Muscle of leg (tissue), 11 donors: ENCODE data around the gene KCNQ1. TPM values are rescaled to one million over a fixed set of nuclear protein-coding genes. Genes with fewer than 3 reads are reported as not detected.

ENCODE experiments used
- DNase-seq: peaks from one replicate; pipeline ENCODE4 v3.0.0; 2013
- H3K27ac ChIP-seq: one replicate; pipeline ENCODE4 v1.5.1; 2013; ENCODE audit warnings: mild to moderate bottlenecking, low read length, control low read depth
- H3K27me3 ChIP-seq: one replicate; pipeline ENCODE4 v1.6.1; 2013; ENCODE audit warnings: low read length; ENCODE audit not compliant: control insufficient read depth, insufficient read depth
- H3K36me3 ChIP-seq: one replicate; pipeline ENCODE4 v1.6.1; 2013; ENCODE audit warnings: low read length; ENCODE audit not compliant: control insufficient read depth, insufficient read depth
- H3K4me1 ChIP-seq: one replicate; pipeline ENCODE4 v1.6.1; 2013; ENCODE audit warnings: low read length; ENCODE audit not compliant: control insufficient read depth, insufficient read depth
- H3K4me3 ChIP-seq: one replicate; pipeline ENCODE4 v1.5.1; 2013; ENCODE audit warnings: low read length, control low read depth
- H3K9me3 ChIP-seq: replicated peaks from 2 replicates; pipeline ENCODE4 v1.6.1; 2013; ENCODE audit warnings: low read depth, low read length; ENCODE audit not compliant: control insufficient read depth
- WGBS: methylation state at CpG from one replicate; pipeline ENCODE4 v1.1.5; 2013; ENCODE audit warnings: missing lambda C conversion rate; ENCODE audit not compliant: insufficient coverage; 5-methylcytosine and 5-hydroxymethylcytosine counted together
- polyA plus RNA-seq, 8 donors: library from polyadenylated mRNA; unstranded; fragments of 120-200 nt; gene quantifications; one replicate each; pipeline versions ENCODE4 v1.2.1 to v1.2.3, GENCODE V29; 2013; ENCODE audit warnings: inconsistent platforms in 1 of 8, low replicate concordance in 1 of 8; ENCODE audit not compliant: insufficient read length in 8 of 8, insufficient read depth in 1 of 8
- total RNA-seq: library from RNA; stranded (reverse); fragments of 120-200 nt; gene quantifications from one replicate; pipeline ENCODE4 v1.2.4, GENCODE V29; 2013

Gene KCNQ1
- total and polyA plus RNA-seq, 9 donors = 0.84 to 4.1 (median 2.6) TPM

GRCh38 chr11:2732940-2733628, 288.3 kb downstream of the KCNQ1 start:
- H3K27me3 ChIP-seq = peaks cover 3% of the 10 kb centered on the region
- peaks cover 62% of the 10 kb centered on the region for H3K4me1 ChIP-seq
- no peak overlapping the region for H3K27ac ChIP-seq
- 77% methylated on average over 11 of the region's 12 CpGs for WGBS
- no peaks in the 10 kb centered on the region for H3K9me3 ChIP-seq
- no peaks in the 10 kb centered on the region for H3K36me3 ChIP-seq
- H3K4me3 ChIP-seq = no peak overlapping the region
- DNase-seq = no peak

- whole genome bisulfite sequencing = 68% methylated on average over 31 of the region's 32 CpGs
- Histone ChIP-seq H3K9me3 (no peaks in the 10 kb centered on the region), H3K27ac (no peak overlapping the region), H3K4me3 (no peak overlapping the region), H3K36me3 (no peaks in the 10 kb centered on the region), H3K4me1 (peaks cover 59% of the 10 kb centered on the region), H3K27me3 (peaks cover 3% of the 10 kb centered on the region)
- no peak for DNase-seq
These were observed 289.6 kb downstream of the KCNQ1 start for GRCh38 chr11:2734181-2735052.

- Histone ChIP-seq H3K27me3 (peaks cover 3% of the 10 kb centered on the region), H3K9me3 (no peaks in the 10 kb centered on the region), H3K36me3 (no peaks in the 10 kb centered on the region), H3K4me1 (peaks cover 59% of the 10 kb centered on the region), H3K4me3 (no peak overlapping the region), H3K27ac (no peak overlapping the region)
- no peak for DNase-seq
- WGBS = 82% methylated on average over 11 of the region's 12 CpGs
These were observed 290.3 kb downstream of the KCNQ1 start for GRCh38 chr11:2735053-2735589.

- Histone ChIP-seq H3K4me3 (no peak overlapping the region), H3K4me1 (peaks cover 58% of the 10 kb centered on the region), H3K27ac (no peak overlapping the region), H3K27me3 (peaks cover 3% of the 10 kb centered on the region), H3K9me3 (no peaks in the 10 kb centered on the region), H3K36me3 (no peaks in the 10 kb centered on the region)
- DNase-seq = no peak
- 97% methylated on average over 21 of the region's 21 CpGs for WGBS
These were observed 291.9 kb downstream of the KCNQ1 start for GRCh38 chr11:2736577-2737225.

- DNase-seq = no peak
These were observed 292.4 kb downstream of the KCNQ1 start for GRCh38 chr11:2737226-2737590.

GRCh38 chr11:2737866-2738265, 293.1 kb downstream of the KCNQ1 start:
- Histone ChIP-seq H3K4me1 (peaks cover 65% of the 10 kb centered on the region), H3K4me3 (no peak overlapping the region), H3K36me3 (no peaks in the 10 kb centered on the region), H3K9me3 (no peaks in the 10 kb centered on the region), H3K27ac (no peak overlapping the region), H3K27me3 (peaks cover 3% of the 10 kb centered on the region)
- DNase-seq = peak; percentile 65
- 48% methylated on average over 3 of the region's 5 CpGs for WGBS

More at GRCh38 chr11:2737226-2737590, 292.4 kb downstream of the KCNQ1 start:
- WGBS = 84% methylated on average over 4 of the region's 7 CpGs
- Histone ChIP-seq H3K4me1 (peaks cover 59% of the 10 kb centered on the region), H3K9me3 (no peaks in the 10 kb centered on the region), H3K36me3 (no peaks in the 10 kb centered on the region), H3K27ac (no peak overlapping the region), H3K4me3 (no peak overlapping the region), H3K27me3 (peaks cover 3% of the 10 kb centered on the region)

- WGBS = 91% methylated on average over 13 of the region's 14 CpGs
- DNase-seq = no peak
- no peaks in the 10 kb centered on the region for H3K36me3 ChIP-seq
- no peak overlapping the region for H3K4me3 ChIP-seq
- no peak overlapping the region for H3K27ac ChIP-seq
- H3K4me1 ChIP-seq = peaks cover 71% of the 10 kb centered on the region
- H3K27me3 ChIP-seq = peaks cover 3% of the 10 kb centered on the region
- no peaks in the 10 kb centered on the region for H3K9me3 ChIP-seq
These were observed 294.0 kb downstream of the KCNQ1 start for GRCh38 chr11:2738551-2739431.

GRCh38 chr11:2739531-2740274, 294.9 kb downstream of the KCNQ1 start:
- 83% methylated on average over 11 of the region's 18 CpGs for WGBS
- H3K4me1 ChIP-seq = peaks cover 70% of the 10 kb centered on the region

More at GRCh38 chr11:2739531-2740274, 294.9 kb downstream of the KCNQ1 start:
- H3K4me3 ChIP-seq = no peak overlapping the region
- H3K9me3 ChIP-seq = no peaks in the 10 kb centered on the region
- no peak overlapping the region for H3K27ac ChIP-seq
- H3K27me3 ChIP-seq = peaks cover 3% of the 10 kb centered on the region
- no peaks in the 10 kb centered on the region for H3K36me3 ChIP-seq
- no peak for DNase-seq
